Heart left ventricle (tissue), 13 donors: Measurements from ENCODE around the gene ZNF367.
A peak's percentile ranks its signal among the peaks of the same experiment; 100 is the strongest.

Experiments used
- CTCF ChIP-seq, 12 donors: fragments of 200-600 bp; sonication (generic) in 4 of 12; IDR thresholded peaks; one replicate each; pipeline versions ENCODE4 v1.5.0 to v1.8.0; 2018 to 2022; ENCODE audit warnings: antibody characterized with exemption in 12 of 12, mild to moderate bottlenecking in 5 of 12
- POLR2A ChIP-seq, 2 donors: fragments of 450-650 bp; IDR thresholded peaks; one replicate each; pipeline ENCODE4 v1.6.1; 2017; ENCODE audit warnings: antibody characterized with exemption in 2 of 2, mild to moderate bottlenecking in 2 of 2, moderate library complexity in 2 of 2
- donor health status: ischemic (EF 13 %, LVEDD 7.1; RV severe dilation, severe dysfunction).
- donor health status: DM: no; HTN: yes; CAD: no.
- donor health status: DM: no; HTN: no; CAD: no.
- donor health status: ischemic (EF 25% LVEDD 6.9; RV normal size, moderate dysfunction).
- donor health status: ischemic (EF 25% LVEDD 5.7; RV mildly dilated, moderate dysfunction).
- donor health status: ischemic (EF 35%, LVEDD 5.7; RV mildly dilated, moderate dysfunction).
- donor health status: nonischemic (EF 11% LVEDD 7.7; RV severe dilation, severe dysfunction).
- donor health status: DM: yes; HTN: yes; CAD: no.
- donor health status: PGD.
- donor health status: ischemic (EF 29% LVEDD 5.4; RV normal size, mild dysfunction).
- donor health status: nonischemic (EF 23%, LVEDD 6.1; RV moderate dilation, normal function).

- peak in 11 of 12 donors; percentile 18 to 49 (median 42) for TF ChIP-seq CTCF (IDR thresholded peaks at IDR 0.05)
- TF ChIP-seq POLR2A (IDR thresholded peaks at IDR 0.05): no peak
Measured at GRCh38 chr9:96441798-96442445, 23.8 kb upstream of the ZNF367 start.
